Liver (tissue), 9 donors: ENCODE data around the gene RAB38. TPM values are rescaled to one million over a fixed set of nuclear protein-coding genes. Genes with fewer than 3 reads are reported as not detected.

Source experiments
- DNase-seq: peaks from one replicate; pipeline ENCODE4 v3.0.0-alpha.2; 2017; ENCODE audit warnings: low spot score
- H3K27ac ChIP-seq, 2 donors: one replicate each; pipeline ENCODE4 v1.7.0; 2013; ENCODE audit warnings: inconsistent platforms in 2 of 2, low read length in 2 of 2, control low read depth in 1 of 2, low read depth in 1 of 2, mild to moderate bottlenecking in 1 of 2
- H3K27me3 ChIP-seq, 4 donors: one replicate each; pipeline versions ENCODE4 v1.6.1 to v1.7.0; 2013; ENCODE audit warnings: low read length in 3 of 4, inconsistent platforms in 1 of 4, mild to moderate bottlenecking in 1 of 4, moderate library complexity in 1 of 4; ENCODE audit not compliant: control insufficient read depth in 4 of 4, insufficient read depth in 4 of 4
- H3K36me3 ChIP-seq, 4 donors: one replicate each; pipeline versions ENCODE4 v1.6.1 to v1.7.0; 2013; ENCODE audit warnings: low read length in 3 of 4, mild to moderate bottlenecking in 3 of 4, low read depth in 1 of 4, moderate library complexity in 1 of 4; ENCODE audit not compliant: control insufficient read depth in 4 of 4, insufficient read depth in 3 of 4
- H3K4me1 ChIP-seq, 4 donors: one replicate each; pipeline versions ENCODE4 v1.6.1 to v1.7.0; 2013; ENCODE audit warnings: low read length in 3 of 4, mild to moderate bottlenecking in 3 of 4, moderate library complexity in 1 of 4; ENCODE audit not compliant: control insufficient read depth in 4 of 4, insufficient read depth in 4 of 4
- H3K4me3 ChIP-seq, 3 donors: one replicate each; pipeline versions ENCODE4 v1.6.1 to v1.7.0; 2013; ENCODE audit warnings: low read length in 3 of 3, control low read depth in 1 of 3, low read depth in 1 of 3, mild to moderate bottlenecking in 1 of 3
- H3K9ac ChIP-seq, 2 donors: one replicate each; pipeline ENCODE4 v1.7.0; 2013; ENCODE audit warnings: low read length in 2 of 2, mild to moderate bottlenecking in 2 of 2, moderate library complexity in 2 of 2, control low read depth in 1 of 2, low read depth in 1 of 2
- H3K9me3 ChIP-seq, 4 donors: one replicate each; pipeline versions ENCODE4 v1.6.1 to v1.7.0; 2013; ENCODE audit warnings: low read length in 3 of 4; ENCODE audit not compliant: control insufficient read depth in 4 of 4
- CTCF ChIP-seq: fragments of 150-350 bp; IDR thresholded peaks from 2 replicates; pipeline ENCODE4 v1.5.1; 2017; ENCODE audit warnings: improper control_type of control experiment, low read depth, low read length; ENCODE audit not compliant: missing input control
- EGR1 ChIP-seq, 2 donors: IDR thresholded peaks; 2 replicates each; pipeline ENCODE4 v1.6.1; 2016 to 2018; ENCODE audit warnings: antibody characterized with exemption in 2 of 2, low read depth in 2 of 2
- FOXA2 ChIP-seq: IDR thresholded peaks from 2 replicates; pipeline ENCODE4 v1.6.1; 2016; ENCODE audit warnings: antibody characterized with exemption
- HNF4A ChIP-seq, 2 donors: conservative IDR thresholded peaks; 2 replicates each; pipeline ENCODE4 v1.6.1; 2016; ENCODE audit warnings: antibody characterized with exemption in 2 of 2, mild to moderate bottlenecking in 2 of 2
- JUND ChIP-seq, 2 donors: IDR thresholded peaks; 2 replicates each; pipeline ENCODE4 v1.6.1; 2016; ENCODE audit warnings: antibody characterized with exemption in 2 of 2
- NR2F2 ChIP-seq: IDR thresholded peaks from 2 replicates; pipeline ENCODE4 v1.6.1; 2016; ENCODE audit warnings: antibody characterized with exemption
- RAD21 ChIP-seq, 2 donors: IDR thresholded peaks; 2 replicates each; pipeline ENCODE4 v1.6.1; 2016; ENCODE audit warnings: antibody characterized with exemption in 2 of 2, mild to moderate bottlenecking in 2 of 2
- RXRA ChIP-seq, 2 donors: IDR thresholded peaks; 2 replicates each; pipeline ENCODE4 v1.6.1; 2017 to 2018; ENCODE audit warnings: antibody characterized with exemption in 2 of 2, mild to moderate bottlenecking in 1 of 2
- SP1 ChIP-seq: IDR thresholded peaks from 2 replicates; pipeline ENCODE4 v1.6.1; 2018; ENCODE audit warnings: antibody characterized with exemption, mild to moderate bottlenecking
- YY1 ChIP-seq: IDR thresholded peaks from 2 replicates; pipeline ENCODE4 v1.6.1; 2016; ENCODE audit warnings: antibody characterized with exemption, mild to moderate bottlenecking
- WGBS: extraction: QIAGEN DNeasy Blood & Tissue Kit; methylation state at CpG from one replicate; pipeline ENCODE4 v1.1.7; 2013; 5-methylcytosine and 5-hydroxymethylcytosine counted together
- polyA plus RNA-seq, 2 donors: library from polyadenylated mRNA; stranded (reverse) in 1 of 2; unstranded in 1 of 2; fragments of 200-250 nt in 1 of 2; fragments of >200 nt in 1 of 2; fragmentation: Nextera tagmentation in 1 of 2; extraction: Ambion mirVana in 1 of 2; gene quantifications; one replicate each; pipeline versions ENCODE4 v1.2.1 to v1.2.3, GENCODE V29; 2013 to 2015
- total RNA-seq, 2 donors: library from RNA; depleted of rRNA; stranded (reverse); fragments of >200 nt; gene quantifications; one replicate each; pipeline ENCODE4 v1.2.3, GENCODE V29; 2014
- TF ChIP-seq, protein P1 (sequence below): IDR thresholded peaks from 2 replicates; pipeline ENCODE4 v1.6.1; 2016; ENCODE audit warnings: antibody characterized with exemption
- donor health status: healthy.
- donor health status: healthy.
- donor health status: healthy.
- donor health status: healthy.
- donor health status: healthy.

Gene RAB38
- total and polyA plus RNA-seq, 4 donors, result 0.32 to 2.2 (median 0.48) TPM

DNA sequence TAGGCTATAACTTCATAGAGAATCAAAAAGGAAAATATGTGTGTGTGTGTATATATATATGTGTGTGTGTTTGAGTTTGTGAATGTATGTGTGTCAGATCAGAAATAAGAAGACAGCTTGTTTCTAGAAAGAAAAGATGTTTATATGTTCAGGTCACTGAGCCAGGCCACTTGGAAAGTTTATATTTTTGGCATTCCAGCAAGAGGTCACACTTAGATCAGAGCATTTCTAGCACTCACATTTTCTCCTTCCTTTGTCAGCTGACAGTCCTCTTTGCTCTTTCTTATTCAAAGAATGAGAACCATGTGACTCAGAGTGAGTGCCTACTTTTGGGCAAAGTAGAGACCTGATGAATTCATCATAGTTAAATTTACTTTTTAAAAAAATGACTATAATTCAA is 22.9 kb downstream of the RAB38 start:
- TF ChIP-seq RAD21 (IDR thresholded peaks at IDR 0.05) (no peak), JUND (IDR thresholded peaks at IDR 0.05) (no peak), RXRA (IDR thresholded peaks at IDR 0.05) (peak in 1 of 2 donors; percentile 48), SP1 (no peak)
- H3K4me3 ChIP-seq, result no peak overlapping the region
- no peaks in the 10 kb centered on the region for H3K4me1 ChIP-seq
- H3K9ac ChIP-seq, result no peak overlapping the region
- DNase-seq, result no peak
- no peaks in the 10 kb centered on the region for H3K36me3 ChIP-seq
- H3K9me3 ChIP-seq, result peaks cover 0 to 5% (median 0%) of the 10 kb centered on the region in 4 donors
- H3K27ac ChIP-seq, result no peak overlapping the region
- no peaks in the 10 kb centered on the region for H3K27me3 ChIP-seq

DNA sequence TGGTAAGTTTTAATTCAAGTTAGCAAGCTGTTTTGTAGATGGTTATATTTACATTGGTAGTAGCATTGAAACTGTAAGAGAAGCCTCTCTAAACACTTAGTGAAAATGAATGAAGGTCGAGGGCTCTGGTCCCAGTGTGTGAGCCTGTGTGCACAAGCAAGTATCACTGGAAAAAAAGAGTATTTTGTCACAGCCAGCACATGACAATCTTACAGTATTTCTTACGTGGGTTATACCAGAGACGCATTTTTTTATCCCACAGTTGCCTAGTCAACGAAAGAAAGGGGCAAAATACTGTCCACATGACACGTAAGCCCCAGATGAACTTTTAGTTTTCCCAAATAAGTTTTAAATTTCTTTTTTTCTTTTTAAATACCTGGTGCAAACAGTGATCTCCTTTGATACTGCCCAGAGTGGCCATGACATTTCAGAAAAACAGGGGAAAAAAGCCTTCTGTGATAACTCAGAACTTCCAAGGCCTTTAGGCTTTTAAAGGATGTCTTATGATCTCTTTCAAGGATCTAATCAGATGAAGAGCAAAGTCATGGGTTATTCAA is 23.5 kb downstream of the RAB38 start:
- no peak overlapping the region for H3K27ac ChIP-seq
- WGBS, result 82% methylated on average over 5 of the region's 5 CpGs

GRCh38 chr11:88146106-88146505 is 29.1 kb downstream of the RAB38 start:
- no peaks in the 10 kb centered on the region for H3K27me3 ChIP-seq
- no peaks in the 10 kb centered on the region for H3K9me3 ChIP-seq
- H3K4me1 ChIP-seq, result no peaks in the 10 kb centered on the region
- H3K36me3 ChIP-seq, result no peaks in the 10 kb centered on the region
- H3K27ac ChIP-seq, result no peak overlapping the region
- WGBS, result 94% methylated on average over 1 of the region's 1 CpG
- TF ChIP-seq HNF4A (conservative IDR thresholded peaks at IDR 0.05) (no peak), CTCF (no peak), YY1 (no peak)
- TF ChIP-seq, protein P1, sequence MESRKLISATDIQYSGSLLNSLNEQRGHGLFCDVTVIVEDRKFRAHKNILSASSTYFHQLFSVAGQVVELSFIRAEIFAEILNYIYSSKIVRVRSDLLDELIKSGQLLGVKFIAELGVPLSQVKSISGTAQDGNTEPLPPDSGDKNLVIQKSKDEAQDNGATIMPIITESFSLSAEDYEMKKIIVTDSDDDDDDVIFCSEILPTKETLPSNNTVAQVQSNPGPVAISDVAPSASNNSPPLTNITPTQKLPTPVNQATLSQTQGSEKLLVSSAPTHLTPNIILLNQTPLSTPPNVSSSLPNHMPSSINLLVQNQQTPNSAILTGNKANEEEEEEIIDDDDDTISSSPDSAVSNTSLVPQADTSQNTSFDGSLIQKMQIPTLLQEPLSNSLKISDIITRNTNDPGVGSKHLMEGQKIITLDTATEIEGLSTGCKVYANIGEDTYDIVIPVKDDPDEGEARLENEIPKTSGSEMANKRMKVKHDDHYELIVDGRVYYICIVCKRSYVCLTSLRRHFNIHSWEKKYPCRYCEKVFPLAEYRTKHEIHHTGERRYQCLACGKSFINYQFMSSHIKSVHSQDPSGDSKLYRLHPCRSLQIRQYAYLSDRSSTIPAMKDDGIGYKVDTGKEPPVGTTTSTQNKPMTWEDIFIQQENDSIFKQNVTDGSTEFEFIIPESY, result no peak
- no peak overlapping the region for H3K9ac ChIP-seq
- H3K4me3 ChIP-seq, result no peak overlapping the region
- DNase-seq, result no peak

More for the DNA sequence above, 23.5 kb downstream of the RAB38 start:
- no peaks in the 10 kb centered on the region for H3K4me1 ChIP-seq
- TF ChIP-seq YY1 (no peak), NR2F2 (no peak), EGR1 (IDR thresholded peaks at IDR 0.05; ENCODE audit: low read depth in 2 of 2) (no peak), FOXA2 (no peak)
- DNase-seq, result no peak
- peaks cover 0 to 5% (median 0%) of the 10 kb centered on the region in 4 donors for H3K9me3 ChIP-seq
- no peak overlapping the region for H3K4me3 ChIP-seq
- no peak overlapping the region for H3K9ac ChIP-seq
- no peaks in the 10 kb centered on the region for H3K27me3 ChIP-seq
- no peaks in the 10 kb centered on the region for H3K36me3 ChIP-seq
